ENCODE results near the gene NEDD4L.
"Not testable (repeated sequence)": the region's sequence is repeated elsewhere in the genome, so short reads cannot be mapped to it uniquely, and the experiment has no call there.

NEDD4L gene

GRCh38 chr18:58026857-58027256, 17.2 kb upstream of the NEDD4L start:
- DNase-seq (ENCODE audit: low read depth, low spot score): no peak

DNA sequence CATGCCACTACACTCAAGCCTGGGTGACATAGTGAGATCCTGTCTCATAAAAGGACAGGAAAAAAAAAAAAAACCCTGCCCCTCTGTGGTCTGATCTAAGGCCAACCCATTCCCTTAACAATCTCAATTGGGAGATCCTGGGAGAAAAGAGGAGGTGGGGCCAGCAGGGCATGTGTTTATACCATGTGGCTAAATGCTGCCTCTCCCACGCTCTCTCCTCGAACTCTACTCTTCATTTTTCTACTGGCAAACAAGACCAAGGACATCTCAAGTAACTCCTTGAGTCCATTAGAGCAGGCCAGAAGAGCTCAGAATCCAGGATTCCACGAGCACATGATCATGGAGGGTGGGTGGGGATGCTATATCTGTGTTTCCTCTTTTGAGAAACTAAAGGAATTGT, 16.7 kb upstream of the NEDD4L start:
- DNase-seq (ENCODE audit: low read depth, low spot score): no peak

DNA sequence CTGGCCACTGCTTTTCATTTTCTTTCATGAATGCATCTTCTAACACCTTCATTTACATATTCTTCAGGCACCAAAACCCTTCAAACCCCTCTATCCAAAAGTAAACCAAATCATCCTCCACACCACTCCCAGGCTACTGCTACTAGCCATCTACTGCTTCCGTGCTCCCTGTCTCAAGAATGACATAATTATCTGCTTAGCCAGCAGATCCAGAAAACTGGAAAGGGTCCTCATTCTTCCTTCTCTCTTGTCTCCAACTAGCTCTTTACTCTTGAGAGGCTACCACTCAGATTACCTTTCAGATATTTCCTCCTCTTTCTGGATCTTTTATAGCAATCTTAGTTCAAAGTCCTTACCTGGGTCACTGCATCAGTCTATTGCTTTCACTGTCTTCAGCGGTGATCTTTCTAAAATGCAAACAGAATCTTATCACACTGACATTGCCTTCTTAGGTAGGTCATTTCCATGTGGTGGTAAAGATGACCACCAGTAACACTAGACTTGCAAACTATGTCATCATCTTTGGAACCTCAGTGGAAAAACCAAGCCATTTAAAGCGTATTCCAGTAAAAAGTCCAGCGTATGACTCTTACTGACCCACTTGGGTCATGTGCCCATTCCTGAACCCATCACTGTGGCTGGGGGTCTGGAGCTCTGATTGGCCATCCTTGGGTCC, 15.8 kb upstream of the NEDD4L start:
- no peak for DNase-seq (ENCODE audit: low read depth, low spot score)

- no peak for DNase-seq (ENCODE audit: low read depth, low spot score)
Observed at GRCh38 chr18:58032233-58032632, 11.8 kb upstream of the NEDD4L start.

DNA sequence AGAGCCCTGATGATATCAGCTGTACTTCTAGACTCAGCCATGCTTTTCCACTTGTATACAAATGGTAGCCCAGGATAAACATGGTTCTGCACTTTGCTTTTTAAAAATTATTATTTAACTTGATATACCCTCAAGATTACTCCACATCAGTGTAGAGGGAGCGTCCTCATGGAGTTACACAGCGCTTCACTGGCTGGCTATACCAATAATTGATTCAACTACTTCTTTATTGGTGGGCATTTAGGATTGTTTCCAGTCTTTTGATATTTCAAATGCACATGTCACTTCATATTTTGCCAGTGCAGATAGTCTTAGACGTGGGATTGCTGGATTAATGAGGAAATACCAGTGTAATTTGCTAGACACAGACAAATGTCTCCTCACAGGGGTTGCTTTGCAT, 10.8 kb upstream of the NEDD4L start:
- no peak for DNase-seq (ENCODE audit: low read depth, low spot score)

DNA sequence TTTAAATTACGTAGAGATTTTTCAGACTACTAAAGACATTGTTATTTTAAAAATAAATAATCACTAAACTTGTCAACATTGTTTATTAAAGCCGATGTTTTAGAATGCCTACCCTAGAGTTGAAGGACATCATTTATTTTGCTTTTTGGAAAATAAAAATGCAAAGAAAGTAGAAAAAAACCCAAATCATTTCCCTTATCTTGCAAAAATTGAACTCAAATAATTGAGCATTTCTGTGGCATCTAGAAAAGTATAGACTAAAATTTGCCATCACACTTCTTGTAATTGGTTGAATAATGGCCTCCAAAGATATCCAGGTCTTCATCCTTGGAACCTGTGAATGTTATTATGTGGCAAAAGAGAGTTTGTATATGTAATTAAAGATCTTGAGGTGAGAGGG, 9.7 kb upstream of the NEDD4L start:
- DNase-seq (ENCODE audit: low read depth, low spot score): no peak

DNA sequence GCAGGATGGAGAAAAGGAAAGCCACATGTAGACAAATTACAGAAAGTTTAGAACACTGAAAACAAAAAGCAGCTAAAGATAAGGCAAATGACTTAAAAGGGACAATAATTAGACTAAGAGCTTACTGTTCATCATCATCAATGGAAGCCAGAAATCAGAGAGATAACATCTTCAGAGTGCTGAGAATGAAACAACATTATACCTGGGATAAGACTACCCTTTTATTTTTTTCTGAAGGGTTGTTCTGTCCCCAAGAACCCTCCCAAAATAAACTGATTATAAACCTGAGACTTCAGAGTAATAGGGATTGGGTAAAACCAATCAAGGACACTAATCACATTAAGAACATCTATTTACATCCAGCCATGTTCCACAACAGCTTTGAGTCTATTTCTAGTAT, 6.9 kb upstream of the NEDD4L start:
- no peak for DNase-seq (ENCODE audit: low read depth, low spot score)

- DNase-seq (ENCODE audit: low read depth, low spot score): no peak
Observed at GRCh38 chr18:58038063-58038462, 6.0 kb upstream of the NEDD4L start.

- DNase-seq (ENCODE audit: low read depth, low spot score): no peak
Observed at GRCh38 chr18:58041633-58042032, 2.4 kb upstream of the NEDD4L start.

DNA sequence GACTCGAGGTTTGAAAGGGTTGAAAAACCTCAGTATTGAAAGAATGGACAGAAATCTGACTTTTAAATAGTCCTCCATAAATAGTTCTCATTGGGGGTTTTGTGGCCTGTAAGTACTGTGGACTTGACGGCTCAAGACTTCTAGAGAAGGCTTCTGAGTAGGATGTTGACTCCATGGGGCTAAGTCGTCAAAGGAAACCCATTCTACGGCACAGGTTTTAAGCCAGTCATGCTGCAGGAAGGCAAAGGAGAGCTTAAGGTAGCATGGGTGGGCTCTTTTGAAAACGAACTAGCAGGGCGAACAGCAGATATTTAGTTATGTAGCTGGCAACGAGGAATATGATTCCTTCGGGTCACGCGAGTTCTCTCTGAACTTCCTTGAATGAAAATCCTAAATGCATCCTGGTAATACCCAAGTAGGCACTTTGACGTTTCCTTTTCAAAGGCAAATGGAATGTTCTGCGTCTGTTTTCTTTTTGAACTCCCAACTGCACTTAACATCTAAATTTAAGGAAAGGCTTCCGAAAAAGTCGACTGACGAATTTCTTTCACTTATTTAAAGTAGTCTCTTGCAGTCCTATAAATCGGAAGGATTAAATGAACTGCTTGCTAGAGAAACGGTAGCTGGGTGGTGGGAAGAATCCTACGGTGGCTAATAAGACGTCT, 1.1 kb upstream of the NEDD4L start:
- DNase-seq (ENCODE audit: low read depth, low spot score): no peak

DNA sequence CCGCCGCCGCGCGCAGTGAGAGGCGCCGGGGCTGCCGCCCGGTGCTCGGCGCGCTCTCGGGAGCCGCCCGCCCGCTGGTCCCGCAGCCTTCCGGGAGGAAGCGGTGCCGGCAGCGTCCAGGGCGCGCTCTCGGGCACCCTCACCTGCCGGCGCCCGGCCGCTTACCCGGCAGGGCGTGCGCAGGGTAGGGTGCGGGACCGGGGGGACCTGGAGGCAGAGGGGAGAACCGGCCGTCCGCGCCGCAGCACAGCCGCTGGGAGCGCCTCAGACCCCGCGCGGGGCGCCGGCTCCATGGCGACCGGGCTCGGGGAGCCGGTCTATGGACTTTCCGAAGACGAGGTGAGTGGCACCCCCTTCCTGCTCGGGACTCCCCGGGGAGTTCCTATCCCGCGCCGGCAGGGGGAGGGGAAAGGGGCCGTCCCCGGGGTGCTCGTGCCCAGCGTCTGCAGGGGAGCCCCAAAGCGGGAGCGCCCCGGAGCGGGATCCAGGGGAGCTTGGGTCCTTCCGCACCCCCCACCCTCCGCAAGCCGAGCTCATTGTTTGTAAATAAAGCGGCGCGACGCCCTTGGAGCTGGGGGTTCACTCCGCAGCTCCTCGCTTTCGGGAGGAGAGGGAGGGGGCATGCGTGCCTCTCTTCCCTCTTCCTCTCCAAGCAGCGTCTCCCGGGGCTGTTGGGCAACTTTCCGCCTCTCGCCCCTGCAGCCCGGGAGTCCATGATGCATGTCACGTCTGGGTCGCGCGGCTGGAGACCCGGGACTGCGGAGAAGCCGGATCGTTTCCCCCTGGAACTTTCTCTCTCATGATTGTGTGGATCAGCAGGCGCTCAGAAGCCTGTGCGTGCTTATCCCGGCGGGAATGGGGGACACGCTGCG, 580 bp downstream of the NEDD4L start:
- peak; percentile 0 for DNase-seq (ENCODE audit: low read depth, low spot score)

DNA sequence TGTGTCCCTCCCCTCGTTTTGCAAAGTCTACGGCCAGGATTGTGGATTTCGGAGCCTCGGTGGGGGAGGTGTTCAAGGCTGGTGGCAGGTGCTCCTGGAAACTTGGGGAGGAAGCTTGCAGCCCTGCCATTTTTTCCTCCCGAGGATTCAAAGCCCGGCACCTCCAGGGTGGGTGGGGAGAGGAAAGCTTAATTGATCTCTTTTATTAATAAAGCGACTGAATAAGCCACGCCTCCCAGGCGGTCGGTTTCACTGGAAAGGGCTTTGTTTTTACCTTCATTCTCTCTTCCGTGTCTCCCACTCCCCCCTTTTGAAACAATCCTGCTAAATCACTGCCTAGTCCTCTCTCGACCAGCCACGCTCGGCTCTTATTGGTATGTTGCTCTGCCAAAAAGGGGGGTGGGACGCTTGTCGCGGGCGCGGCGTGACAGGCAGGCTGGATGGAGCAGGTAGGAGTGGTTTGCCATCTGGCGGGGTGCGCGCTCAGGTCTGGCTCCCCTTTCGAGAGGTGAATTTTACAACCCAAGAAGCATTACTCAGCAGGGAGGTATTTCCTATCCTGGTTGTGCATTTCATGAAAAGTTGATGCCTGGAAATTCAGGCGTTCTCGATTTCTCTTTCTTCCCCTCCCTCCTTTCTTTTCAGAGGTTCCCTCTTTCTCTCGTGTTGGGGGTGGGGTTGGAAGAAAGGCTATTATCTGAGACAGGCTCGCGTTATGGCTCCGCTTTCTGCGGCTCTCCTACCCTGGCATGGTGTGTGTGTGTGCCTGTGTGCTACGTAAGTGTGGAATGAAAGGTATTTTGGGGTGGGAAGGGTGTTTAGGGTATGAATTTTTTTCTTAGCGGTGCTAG, 1.4 kb downstream of the NEDD4L start:
- no peak for DNase-seq (ENCODE audit: low read depth, low spot score)

GRCh38 chr18:58046093-58046793, 2.2 kb downstream of the NEDD4L start:
- no peak for DNase-seq (ENCODE audit: low read depth, low spot score)

GRCh38 chr18:58046794-58047555, 2.9 kb downstream of the NEDD4L start:
- DNase-seq (ENCODE audit: low read depth, low spot score): no peak

DNA sequence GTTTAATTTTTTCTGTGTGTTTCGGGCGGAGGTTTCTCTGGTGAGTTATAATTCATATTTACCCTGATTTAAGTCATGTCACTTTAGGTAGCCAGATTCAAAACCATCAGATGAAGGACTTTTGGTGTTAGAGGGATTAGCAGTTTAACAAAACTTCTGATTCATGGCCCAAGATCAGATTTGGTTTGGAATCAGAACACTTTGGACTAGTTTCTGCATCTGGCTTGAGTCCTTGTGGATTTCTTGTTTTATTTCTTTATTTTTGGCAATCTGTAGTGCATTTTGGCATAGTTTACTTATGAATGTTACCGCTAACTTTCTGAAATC, 3.5 kb downstream of the NEDD4L start:
- DNase-seq (ENCODE audit: low read depth, low spot score): no peak

DNA sequence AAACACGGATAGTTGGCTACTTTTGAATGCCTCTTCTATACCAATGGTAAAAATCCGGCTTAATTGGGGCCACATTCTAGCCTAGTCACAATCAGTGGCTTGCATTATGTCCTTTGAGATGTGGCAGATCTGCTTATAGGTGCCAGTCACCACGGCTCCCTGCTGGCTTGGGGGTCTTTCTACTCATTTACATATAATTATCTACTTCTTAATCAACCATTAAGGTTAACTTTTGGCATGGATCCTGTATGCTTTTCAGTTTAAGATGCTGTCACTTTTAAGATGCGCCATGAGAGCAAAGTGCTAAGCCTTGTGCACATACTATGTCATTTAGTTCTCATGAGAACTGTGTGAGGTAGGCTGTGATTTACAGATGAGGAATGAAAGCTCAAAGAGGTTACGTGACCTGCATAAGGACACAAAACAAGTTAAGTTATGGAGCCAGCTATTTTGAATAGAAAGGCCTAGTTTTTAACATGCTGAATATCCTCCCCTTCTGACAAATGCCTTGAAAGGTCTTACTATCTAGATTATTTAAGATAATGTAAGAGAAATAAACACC, 4.1 kb downstream of the NEDD4L start:
- DNase-seq (ENCODE audit: low read depth, low spot score): no peak

GRCh38 chr18:58049000-58049688, 5.1 kb downstream of the NEDD4L start:
- DNase-seq (ENCODE audit: low read depth, low spot score): no peak

DNA sequence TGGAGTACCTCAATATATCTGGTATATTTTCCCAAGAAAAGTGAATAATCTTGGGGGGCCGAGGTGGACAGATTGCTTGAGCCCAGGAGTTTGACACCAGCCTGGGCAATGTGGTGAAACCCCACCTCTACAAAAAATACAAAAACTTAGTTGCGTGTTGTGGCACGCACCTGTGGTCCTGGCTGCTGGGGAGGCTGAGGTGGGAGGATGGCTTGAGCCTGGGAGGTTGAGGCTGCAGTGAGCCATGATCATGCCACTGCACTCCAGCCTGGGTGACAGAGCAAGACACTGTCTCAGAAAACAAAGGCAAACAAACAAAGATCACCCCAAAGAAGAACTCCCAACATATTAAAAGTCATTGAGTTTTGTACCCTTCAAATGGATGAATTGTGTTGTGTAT, 6.9 kb downstream of the NEDD4L start:
- DNase-seq (ENCODE audit: low read depth, low spot score): not testable (repeated sequence)

DNA sequence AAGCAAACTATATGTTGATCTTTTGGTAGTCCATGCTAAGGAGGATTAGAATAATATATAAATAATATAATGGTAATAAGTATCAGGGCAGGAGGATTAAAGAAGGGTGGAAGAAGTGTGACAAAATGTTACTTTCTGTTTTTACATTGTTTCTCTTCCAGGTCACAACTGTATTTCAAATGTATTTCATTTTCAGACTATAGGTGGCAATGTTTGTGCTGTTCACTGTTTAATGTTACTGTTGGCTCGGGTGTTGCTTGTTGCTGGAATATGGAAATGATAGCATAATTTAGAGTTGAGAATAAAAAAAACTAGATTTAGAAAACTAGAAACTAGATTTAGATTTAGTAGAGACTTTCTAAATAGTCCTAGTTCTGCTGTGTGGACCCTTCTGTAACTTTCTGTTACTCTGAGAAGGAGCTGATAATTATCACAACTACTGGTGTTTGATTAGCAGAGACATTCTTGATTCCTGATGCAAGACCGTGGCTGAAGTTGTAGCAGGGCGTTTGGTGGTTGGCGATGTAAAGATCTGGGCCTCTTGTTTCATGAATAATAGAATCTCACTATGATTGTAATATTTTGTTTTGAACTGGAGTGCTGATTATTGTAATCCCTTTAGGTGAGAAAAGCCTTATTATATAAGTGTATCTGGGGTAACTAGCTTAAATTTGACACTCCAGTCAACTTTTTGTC, 7.9 kb downstream of the NEDD4L start:
- DNase-seq (ENCODE audit: low read depth, low spot score): no peak

Data from activated CD4-positive, CD25-positive, alpha-beta regulatory T cell treated with anti-CD3 and anti-CD28 coated beads, Interleukin-2, amount 50 U/mL, for 16 hours (primary cell).